Effector memory CD4-positive, alpha-beta T cell (primary cell): Measurements from ENCODE around the gene CARD11.

Experiments
- DNase-seq, 3 donors: peaks; one replicate each; pipeline ENCODE4 v3.0.0-alpha.2; 2020
- H3K27ac ChIP-seq: 2 replicates; pipeline ENCODE4 v1.7.0; 2013; ENCODE audit warnings: mild to moderate bottlenecking, low read length, moderate library complexity; ENCODE audit not compliant: insufficient read depth, poor library complexity, severe bottlenecking
- H3K27me3 ChIP-seq: replicated peaks from 2 replicates; pipeline ENCODE4 v1.7.0; 2013; ENCODE audit warnings: mild to moderate bottlenecking, low read length; ENCODE audit not compliant: insufficient read depth, control insufficient read depth, poor library complexity, severe bottlenecking
- H3K36me3 ChIP-seq: 2 replicates; pipeline ENCODE4 v1.7.0; 2013; ENCODE audit warnings: mild to moderate bottlenecking, low read length, moderate library complexity; ENCODE audit not compliant: control insufficient read depth, insufficient read depth
- H3K4me1 ChIP-seq: 2 replicates; pipeline ENCODE4 v1.7.0; 2013; ENCODE audit warnings: low read length, mild to moderate bottlenecking; ENCODE audit not compliant: control insufficient read depth, insufficient read depth, poor library complexity, severe bottlenecking
- H3K4me3 ChIP-seq: 2 replicates; pipeline ENCODE4 v1.7.0; 2013; ENCODE audit warnings: low read length, low read depth, mild to moderate bottlenecking; ENCODE audit not compliant: insufficient read depth, poor library complexity, severe bottlenecking
- H3K9me3 ChIP-seq: 2 replicates; pipeline ENCODE4 v1.7.0; 2013; ENCODE audit warnings: mild to moderate bottlenecking, low read length, moderate library complexity; ENCODE audit not compliant: control insufficient read depth

The CARD11 gene

DNA sequence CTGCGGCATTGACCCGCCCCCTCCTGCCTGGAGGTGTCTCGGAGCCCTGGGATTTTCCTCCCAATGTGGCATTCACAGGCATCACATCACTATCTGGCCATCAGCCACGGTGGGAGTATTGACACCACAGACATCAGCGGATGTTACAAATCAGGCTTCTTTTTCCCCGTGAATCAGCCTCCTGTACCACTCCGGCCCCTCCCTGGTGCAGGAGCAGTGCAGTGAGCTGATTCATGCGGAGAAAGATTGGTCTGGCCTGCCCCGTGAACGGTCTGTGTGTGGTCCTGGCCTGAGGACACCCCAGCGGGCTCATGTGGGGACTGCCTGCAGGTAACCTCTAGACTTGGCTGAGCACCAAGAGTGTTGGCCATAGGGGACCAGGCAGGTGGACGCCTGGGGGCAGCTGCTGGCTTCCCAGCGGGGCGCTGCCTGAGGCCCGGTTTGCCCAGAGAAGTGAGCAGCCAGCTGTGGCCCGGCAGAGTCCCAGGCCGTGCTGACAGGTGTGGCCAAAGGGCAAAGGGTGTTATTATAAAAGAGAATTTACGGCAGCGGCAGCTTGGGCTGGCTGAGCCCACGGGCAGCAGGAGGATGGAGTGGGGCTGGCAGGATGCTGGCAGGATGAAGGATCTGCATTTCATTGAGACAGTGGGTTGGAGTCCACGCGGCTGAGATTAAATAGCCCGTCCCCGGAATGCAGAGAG, 167.5 kb downstream of the CARD11 start:
- Histone ChIP-seq H3K4me3 (no peak overlapping the region), H3K27me3 (no peaks in the 10 kb centered on the region), H3K36me3 (no peaks in the 10 kb centered on the region), H3K9me3 (no peaks in the 10 kb centered on the region), H3K4me1 (peaks cover 19% of the 10 kb centered on the region), H3K27ac (no peak overlapping the region)
- no peak for DNase-seq

DNA sequence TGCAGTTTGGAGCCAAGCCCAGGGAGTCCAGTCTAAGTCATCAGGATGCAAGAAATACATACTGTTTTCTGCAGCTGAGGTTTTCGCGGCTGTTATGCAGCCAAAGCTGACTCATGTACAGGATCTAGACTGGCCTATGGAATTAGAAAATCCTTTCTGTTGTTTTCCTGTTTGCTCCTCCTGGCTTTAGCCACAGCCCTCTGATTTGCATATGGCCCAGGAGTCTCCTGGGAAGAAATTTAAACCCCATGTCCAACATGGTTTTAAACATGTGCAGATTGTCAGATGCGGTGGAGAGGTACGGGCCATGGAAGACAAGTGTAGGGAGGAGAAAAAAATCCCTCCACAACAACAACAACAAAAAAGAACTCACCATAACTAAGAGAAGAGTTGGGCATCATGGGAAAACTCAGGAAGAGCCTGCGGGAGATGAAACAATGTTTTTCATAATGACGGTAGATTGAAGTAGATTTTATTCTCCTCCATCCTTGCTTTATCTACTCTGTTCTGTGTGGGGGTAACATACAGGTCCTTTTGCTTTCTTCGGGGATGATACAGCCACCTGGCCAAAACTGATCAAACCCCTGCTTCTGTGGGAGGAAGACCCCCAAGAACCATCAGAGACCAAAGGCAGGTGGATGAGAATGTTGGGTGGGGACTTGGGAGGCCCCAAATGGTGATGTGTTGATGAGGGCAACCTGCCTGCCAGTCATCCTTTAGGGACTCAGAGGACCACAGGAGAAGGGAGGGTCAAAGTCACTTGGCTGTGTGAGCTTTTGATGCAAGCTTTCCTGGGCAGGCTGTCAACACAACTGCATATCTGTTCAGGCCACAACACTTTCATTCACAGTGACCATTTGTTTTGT, 169.7 kb downstream of the CARD11 start:
- Histone ChIP-seq H3K27me3 (no peaks in the 10 kb centered on the region), H3K4me3 (no peak overlapping the region), H3K9me3 (no peaks in the 10 kb centered on the region), H3K4me1 (peaks cover 22% of the 10 kb centered on the region), H3K36me3 (no peaks in the 10 kb centered on the region), H3K27ac (no peak overlapping the region)
- no peak for DNase-seq

DNA sequence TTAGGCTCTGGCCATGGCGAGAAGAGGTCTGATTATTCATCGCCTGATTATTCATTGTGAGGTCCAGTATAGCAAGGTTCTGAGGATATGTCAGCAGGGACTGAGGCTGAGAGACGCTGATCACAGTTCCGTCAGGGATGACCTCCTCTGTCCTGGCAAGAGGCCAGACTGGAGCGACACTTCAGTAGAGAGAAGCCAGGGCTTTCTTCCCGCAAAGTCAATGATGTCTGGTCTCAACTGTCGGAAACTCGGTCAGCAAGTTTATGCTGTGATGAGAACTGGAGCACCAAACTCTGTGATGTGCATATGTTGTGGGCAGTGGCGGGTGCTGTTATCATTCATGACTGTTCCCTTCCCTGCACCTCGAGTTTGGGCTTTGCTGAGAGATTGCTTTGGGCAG, 170.5 kb downstream of the CARD11 start:
- Histone ChIP-seq H3K4me1 (peaks cover 17% of the 10 kb centered on the region), H3K9me3 (no peaks in the 10 kb centered on the region), H3K27ac (no peak overlapping the region), H3K4me3 (no peak overlapping the region), H3K27me3 (no peaks in the 10 kb centered on the region), H3K36me3 (no peaks in the 10 kb centered on the region)
- DNase-seq = no peak

DNA sequence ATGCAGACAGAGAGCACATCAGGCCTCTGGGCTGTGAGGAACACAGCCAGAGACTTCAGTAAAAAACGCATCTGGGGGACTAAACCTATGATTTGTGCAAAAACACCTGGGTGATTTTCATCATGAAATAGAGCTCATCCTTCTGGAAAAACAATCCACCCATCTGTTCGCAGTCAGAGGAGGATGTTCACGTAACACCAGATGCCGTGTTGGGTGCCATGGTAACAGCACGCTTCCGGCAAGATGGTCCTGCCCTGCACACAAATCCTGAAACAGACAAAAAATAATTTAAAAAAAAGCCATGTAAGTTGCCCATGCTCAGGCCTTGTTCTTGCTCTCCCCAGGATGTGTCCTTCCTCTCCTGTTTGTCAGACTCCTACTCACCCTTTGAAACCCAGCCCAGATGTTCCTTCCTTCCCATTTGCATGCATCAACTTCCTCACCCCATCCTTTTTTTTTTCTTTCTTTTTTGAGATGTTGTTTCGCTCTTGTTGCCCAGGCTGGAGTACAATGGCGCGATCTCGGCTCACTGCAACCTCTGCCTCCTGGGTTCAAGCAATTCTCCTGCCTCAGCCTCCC, 171.3 kb downstream of the CARD11 start:
- Histone ChIP-seq H3K4me3 (no peak overlapping the region), H3K4me1 (peaks cover 17% of the 10 kb centered on the region), H3K9me3 (no peaks in the 10 kb centered on the region), H3K36me3 (no peaks in the 10 kb centered on the region), H3K27ac (no peak overlapping the region), H3K27me3 (no peaks in the 10 kb centered on the region)
- no peak for DNase-seq

DNA sequence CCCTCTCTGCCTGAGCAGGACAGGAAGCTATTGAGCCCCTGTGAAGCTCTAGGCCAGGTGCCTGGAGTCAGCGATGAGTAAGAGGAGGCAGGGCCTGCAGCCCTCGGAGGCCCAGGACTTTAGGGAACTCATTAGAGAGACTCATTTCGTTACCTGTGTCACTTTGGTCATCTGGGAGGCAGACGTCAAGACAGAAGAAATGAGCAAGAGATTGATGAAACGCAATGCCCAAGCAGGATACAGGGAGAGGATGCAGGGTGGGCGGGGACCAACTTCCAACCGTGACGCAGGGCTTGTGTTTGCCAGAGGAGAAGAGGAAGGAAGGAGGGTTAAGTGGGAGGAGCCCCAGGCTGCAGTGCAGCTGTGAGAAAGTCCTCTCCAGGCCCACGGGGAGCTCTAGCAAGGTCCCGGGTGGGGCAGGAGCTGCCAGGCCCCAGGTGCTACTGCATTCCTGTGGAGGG, 173.2 kb downstream of the CARD11 start:
- peak; percentile 16 to 37 (median 27) for DNase-seq
- H3K4me3 ChIP-seq = peak overlapping the region; percentile 26
- H3K27me3 ChIP-seq = no peaks in the 10 kb centered on the region
- H3K36me3 ChIP-seq = no peaks in the 10 kb centered on the region
- H3K4me1 ChIP-seq = peaks cover 17% of the 10 kb centered on the region
- H3K27ac ChIP-seq = peak overlapping the region; percentile 47
- no peaks in the 10 kb centered on the region for H3K9me3 ChIP-seq

DNA sequence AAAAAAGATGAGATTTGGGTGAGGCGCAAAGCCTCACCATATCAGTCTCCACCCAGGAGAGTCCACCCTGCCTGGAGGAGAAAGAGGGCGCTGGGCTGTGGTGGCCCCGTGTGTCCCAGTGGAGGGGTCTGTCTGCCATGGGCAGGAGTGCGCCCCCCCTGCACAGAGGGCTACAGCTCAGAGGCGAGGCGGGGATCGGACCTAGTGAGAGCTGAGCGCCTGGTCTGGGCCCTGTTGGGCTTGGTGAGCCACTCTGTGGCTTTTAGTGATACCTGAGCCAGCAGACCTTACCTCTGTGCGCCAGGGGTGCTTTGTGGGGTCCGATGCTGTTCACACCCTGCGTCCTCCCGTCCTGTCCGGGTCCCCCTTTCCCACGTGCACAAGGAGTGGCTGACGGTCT, 173.7 kb downstream of the CARD11 start:
- no peaks in the 10 kb centered on the region for H3K27me3 ChIP-seq
- peak overlapping the region; percentile 47 for H3K27ac ChIP-seq
- no peaks in the 10 kb centered on the region for H3K9me3 ChIP-seq
- peak overlapping the region; percentile 26 for H3K4me3 ChIP-seq
- DNase-seq = no peak
- H3K4me1 ChIP-seq = peaks cover 17% of the 10 kb centered on the region
- no peaks in the 10 kb centered on the region for H3K36me3 ChIP-seq

DNA sequence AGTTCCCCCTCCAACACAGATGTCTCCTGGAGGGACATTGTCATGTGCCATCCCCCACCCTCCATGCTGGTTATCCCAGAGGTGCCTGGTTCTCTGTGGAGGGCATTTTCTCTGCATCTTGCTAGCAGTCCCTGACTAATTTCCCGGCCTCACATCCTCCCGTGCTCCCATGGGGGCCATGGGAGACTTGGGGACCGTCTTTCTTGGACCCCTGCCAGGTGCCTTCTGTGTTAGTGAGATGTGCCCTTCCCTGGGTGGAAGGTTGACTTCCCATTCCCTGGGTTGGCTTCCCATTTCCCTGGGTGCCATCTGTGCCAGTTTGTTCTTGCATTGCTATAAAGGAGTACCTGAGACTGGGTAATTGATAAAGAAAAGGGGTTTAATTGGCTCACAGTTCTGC, 177.1 kb downstream of the CARD11 start:
- Histone ChIP-seq H3K36me3 (no peaks in the 10 kb centered on the region), H3K4me1 (peaks cover 38% of the 10 kb centered on the region), H3K27ac (no peak overlapping the region)

DNA sequence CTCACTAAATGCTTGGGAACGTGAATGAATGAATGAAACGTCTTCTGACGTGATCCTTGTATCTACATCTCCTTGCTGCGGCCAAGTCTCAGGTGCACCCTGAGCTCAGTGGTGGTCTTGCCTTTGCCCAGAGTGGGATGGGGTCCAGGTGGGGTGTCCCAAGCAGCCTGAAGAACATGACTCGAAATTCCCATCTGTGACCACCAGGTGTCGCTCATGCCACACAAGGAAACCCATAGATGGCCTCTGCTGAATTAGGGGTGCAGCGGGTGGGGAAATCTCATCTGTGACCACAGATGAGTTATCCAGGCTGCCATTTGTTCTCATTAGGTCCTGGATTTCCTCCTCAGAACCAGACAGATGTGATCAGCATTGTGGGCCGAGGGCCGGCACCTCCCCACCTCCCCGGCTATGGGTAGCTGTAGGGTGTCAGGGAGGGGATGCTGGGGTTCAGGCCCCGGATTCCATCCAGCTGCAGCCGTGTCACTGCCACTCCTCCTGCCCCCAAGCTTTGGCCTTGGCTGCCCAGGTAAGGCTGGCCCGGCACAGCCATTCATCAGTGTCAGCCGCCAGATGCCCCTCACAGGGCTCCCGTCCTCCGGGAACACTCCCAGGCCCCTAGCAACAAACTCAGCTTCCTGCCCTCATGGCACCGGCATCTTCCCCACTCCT, 178.5 kb downstream of the CARD11 start:
- H3K9me3 ChIP-seq = no peaks in the 10 kb centered on the region
- DNase-seq = peak; percentile 43 to 66 (median 53)
- no peaks in the 10 kb centered on the region for H3K27me3 ChIP-seq
- H3K36me3 ChIP-seq = no peaks in the 10 kb centered on the region
- peaks cover 26% of the 10 kb centered on the region for H3K4me1 ChIP-seq
- no peak overlapping the region for H3K27ac ChIP-seq
- H3K4me3 ChIP-seq = no peak overlapping the region

More for the DNA sequence above, 177.1 kb downstream of the CARD11 start:
- no peak for DNase-seq
- Histone ChIP-seq H3K27me3 (no peaks in the 10 kb centered on the region), H3K4me3 (no peak overlapping the region), H3K9me3 (no peaks in the 10 kb centered on the region)

DNA sequence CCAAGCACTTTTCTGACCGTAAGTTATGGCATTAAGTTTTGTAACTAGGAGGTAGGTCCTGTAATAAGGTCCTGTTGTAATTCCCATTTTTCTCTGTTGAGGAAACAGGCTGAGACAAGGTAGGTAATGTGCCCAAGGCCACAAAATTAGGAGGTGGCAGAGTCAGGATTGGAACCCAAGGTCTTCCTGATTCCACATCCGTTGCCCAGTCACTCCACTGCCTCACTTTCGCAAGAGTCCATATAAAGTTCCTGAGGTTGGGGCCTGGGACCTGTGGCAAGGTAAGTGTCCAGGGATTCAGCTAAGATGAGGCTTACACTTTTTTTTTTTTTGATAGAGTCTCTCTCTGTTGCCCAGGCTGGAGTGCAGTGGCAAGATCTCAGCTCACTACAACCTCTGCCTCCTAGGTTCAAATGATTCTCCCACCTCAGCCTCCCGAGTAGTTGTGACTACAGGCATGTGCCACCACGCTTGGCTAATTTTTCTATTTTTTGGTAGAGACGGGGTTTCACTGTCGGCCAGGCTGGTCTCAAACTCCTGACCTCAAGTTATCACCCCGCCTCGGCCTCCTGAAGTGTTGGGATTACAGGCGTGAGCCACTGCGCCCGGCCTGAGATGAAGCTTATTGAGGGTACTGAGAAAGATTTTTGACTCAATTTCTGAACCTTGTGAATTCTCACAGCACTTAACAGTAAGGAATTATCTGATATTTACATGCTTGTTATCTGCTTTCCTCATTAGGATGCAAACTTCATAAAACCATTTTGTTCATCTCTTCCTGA, 179.3 kb downstream of the CARD11 start:
- no peaks in the 10 kb centered on the region for H3K27me3 ChIP-seq
- H3K4me3 ChIP-seq = no peak overlapping the region
- no peak for DNase-seq
- peaks cover 26% of the 10 kb centered on the region for H3K4me1 ChIP-seq
- no peaks in the 10 kb centered on the region for H3K9me3 ChIP-seq
- no peaks in the 10 kb centered on the region for H3K36me3 ChIP-seq
- no peak overlapping the region for H3K27ac ChIP-seq
